ENCODE results near the gene SLC5A10. TPM values are rescaled to one million over a fixed set of nuclear protein-coding genes. Genes with fewer than 3 reads are reported as not detected.
"Not testable (repeated sequence)": the region's sequence is repeated elsewhere in the genome, so short reads cannot be mapped to it uniquely, and the experiment has no call there.

The SLC5A10 gene
- total RNA-seq, 1 experiment from 2014 or later: not detected

DNA sequence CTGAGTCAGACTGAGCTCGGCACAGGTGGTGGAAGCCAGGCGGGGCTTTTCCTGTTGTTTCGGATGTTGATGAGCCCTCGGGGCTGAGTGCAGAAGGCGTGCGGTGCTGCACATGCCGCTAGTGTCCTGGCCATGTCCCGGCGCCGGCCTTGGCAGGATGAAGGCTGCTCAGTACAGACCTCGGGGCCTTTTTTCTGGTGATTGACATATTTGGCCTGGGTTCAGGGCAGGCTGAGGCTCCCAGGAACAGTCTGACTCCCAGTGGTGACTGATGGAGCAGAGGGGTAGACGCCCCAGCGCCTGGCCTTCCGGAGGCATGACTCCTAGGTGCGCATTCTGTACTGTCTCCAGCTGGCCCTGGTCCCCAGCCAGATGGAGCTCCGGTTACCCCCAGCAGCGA lies 86.0 kb downstream of the SLC5A10 start:
- H3K14ac ChIP-seq (ENCODE audit: insufficient read depth, low read length); H3K79me1 ChIP-seq (ENCODE audit: insufficient read depth, low read depth, low read length, poor library complexity, severe bottlenecking); H3K4me3 Mint-ChIP-seq; H3K9me3 ChIP-seq (ENCODE audit: control insufficient read depth, low read depth, low read length); DNase-seq; H3K9ac ChIP-seq (ENCODE audit: extremely low read depth, insufficient read length, low read length); H3K9me3 Mint-ChIP-seq; H3K36me3 Mint-ChIP-seq (ENCODE audit: insufficient read depth in 1 of 3, low read depth in 3 of 3); H3K23me2 ChIP-seq (ENCODE audit: insufficient read length, low read depth, low read length, poor library complexity, severe bottlenecking); H2BK15ac ChIP-seq (ENCODE audit: low read depth, low read length); H3K4me1 Mint-ChIP-seq; H2BK20ac ChIP-seq (ENCODE audit: low read depth, low read length, poor library complexity, severe bottlenecking); H4K91ac ChIP-seq (ENCODE audit: insufficient read length, low read depth, low read length); H3K4me1 ChIP-seq (ENCODE audit: insufficient read depth, low read length); H3K27ac Mint-ChIP-seq; H4K8ac ChIP-seq (replicated peaks; ENCODE audit: insufficient read length, low read depth, low read length); H2BK120ac ChIP-seq (ENCODE audit: low read depth, low read length, poor library complexity, severe bottlenecking); H2BK12ac ChIP-seq (ENCODE audit: insufficient read length, low read depth, low read length); H2AK5ac ChIP-seq (ENCODE audit: insufficient read length, low read length); H3T11ph ChIP-seq (ENCODE audit: low read length); H3K27ac ChIP-seq (ENCODE audit: insufficient read length, low read depth, low read length); H3K4ac ChIP-seq (ENCODE audit: low read depth, low read length); H3K27me3 ChIP-seq (ENCODE audit: insufficient read depth, low read length); H3K4me2 ChIP-seq (ENCODE audit: insufficient read depth, insufficient read length, low read length); H3K79me2 ChIP-seq (ENCODE audit: insufficient read depth, low read length); H4K5ac ChIP-seq (ENCODE audit: insufficient read length, low read depth, low read length); H3K23ac ChIP-seq (ENCODE audit: insufficient read length, low read depth, low read length); H4K20me1 ChIP-seq (ENCODE audit: control insufficient read depth, insufficient read depth, insufficient read length); H3K18ac ChIP-seq (ENCODE audit: insufficient read length, low read depth, low read length); H2AFZ ChIP-seq (ENCODE audit: low read length); H3K56ac ChIP-seq (ENCODE audit: insufficient read length, low read depth, low read length); H2BK5ac ChIP-seq (ENCODE audit: insufficient read length, low read length); H3K27me3 Mint-ChIP-seq (ENCODE audit: low read depth): not testable (repeated sequence)
- WGBS (ENCODE audit: extremely low coverage, insufficient read length, low lambda C conversion rate): no CpG with 5 or more reads among the region's 17 CpGs

DNA sequence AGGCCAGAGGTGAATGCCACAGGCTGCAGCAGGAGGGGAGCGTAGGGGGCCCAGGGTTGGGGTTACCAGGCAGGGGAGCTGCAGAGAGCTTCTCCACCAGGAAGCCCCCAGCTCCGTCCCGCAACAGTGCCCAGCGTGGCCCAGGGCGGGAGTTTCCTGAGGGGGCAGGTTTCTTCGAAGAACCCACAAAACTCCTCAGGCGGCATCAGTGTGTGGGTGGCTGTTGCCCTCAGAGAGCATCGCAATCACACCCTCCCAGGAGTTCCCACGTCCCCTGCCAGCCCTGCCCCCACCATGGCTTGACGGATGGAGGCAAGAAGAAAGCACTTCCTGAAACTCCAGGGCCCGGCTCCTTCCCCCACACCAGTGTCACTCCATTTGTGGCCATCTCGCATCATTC lies 86.8 kb downstream of the SLC5A10 start:
- H3K18ac ChIP-seq (ENCODE audit: insufficient read length, low read depth, low read length); H3K56ac ChIP-seq (ENCODE audit: insufficient read length, low read depth, low read length); H2BK120ac ChIP-seq (ENCODE audit: low read depth, low read length, poor library complexity, severe bottlenecking); H2AFZ ChIP-seq (ENCODE audit: low read length); H3K9me3 Mint-ChIP-seq; H4K20me1 ChIP-seq (ENCODE audit: control insufficient read depth, insufficient read depth, insufficient read length); H2BK12ac ChIP-seq (ENCODE audit: insufficient read length, low read depth, low read length); H4K5ac ChIP-seq (ENCODE audit: insufficient read length, low read depth, low read length); DNase-seq; H3K79me2 ChIP-seq (ENCODE audit: insufficient read depth, low read length); H2BK15ac ChIP-seq (ENCODE audit: low read depth, low read length); H2BK20ac ChIP-seq (ENCODE audit: low read depth, low read length, poor library complexity, severe bottlenecking); H3K4me2 ChIP-seq (ENCODE audit: insufficient read depth, insufficient read length, low read length); H3K4me1 ChIP-seq (ENCODE audit: insufficient read depth, low read length); H4K91ac ChIP-seq (ENCODE audit: insufficient read length, low read depth, low read length); H3K9ac ChIP-seq (ENCODE audit: extremely low read depth, insufficient read length, low read length); H2BK5ac ChIP-seq (ENCODE audit: insufficient read length, low read length); H2AK5ac ChIP-seq (ENCODE audit: insufficient read length, low read length); H3K23ac ChIP-seq (ENCODE audit: insufficient read length, low read depth, low read length); H3K36me3 Mint-ChIP-seq (ENCODE audit: insufficient read depth in 1 of 3, low read depth in 3 of 3); H3K79me1 ChIP-seq (ENCODE audit: insufficient read depth, low read depth, low read length, poor library complexity, severe bottlenecking); H3K9me3 ChIP-seq (ENCODE audit: control insufficient read depth, low read depth, low read length); H3K14ac ChIP-seq (ENCODE audit: insufficient read depth, low read length); H3K27ac Mint-ChIP-seq; H3K4me1 Mint-ChIP-seq; H3K4ac ChIP-seq (ENCODE audit: low read depth, low read length); H3K23me2 ChIP-seq (ENCODE audit: insufficient read length, low read depth, low read length, poor library complexity, severe bottlenecking); H3K27me3 ChIP-seq (ENCODE audit: insufficient read depth, low read length); H3K27me3 Mint-ChIP-seq (ENCODE audit: low read depth); H3T11ph ChIP-seq (ENCODE audit: low read length); H3K27ac ChIP-seq (ENCODE audit: insufficient read length, low read depth, low read length); H4K8ac ChIP-seq (replicated peaks; ENCODE audit: insufficient read length, low read depth, low read length); H3K4me3 Mint-ChIP-seq: not testable (repeated sequence)
- WGBS (ENCODE audit: extremely low coverage, insufficient read length, low lambda C conversion rate): no CpG with 5 or more reads among the region's 12 CpGs
